ENCODE results near the gene GPR42. TPM values are rescaled to one million over a fixed set of nuclear protein-coding genes. Genes with fewer than 3 reads are reported as not detected.

GPR42 gene
- total RNA-seq, 1 experiment from 2014 or later, result not detected

- H3K27me3 ChIP-seq (replicated peaks; ENCODE audit: control insufficient read depth, insufficient read depth, low read length), result no peaks in the 10 kb centered on the region; the same call in 1 of the 2 replicates
- H3K4me3 ChIP-seq (ENCODE audit: low read depth, low read length), result no peak overlapping the region
- ChIA-PET CTCF (interaction anchor here (0.6 kb wide), 1 partner anchor 18 kb away, joined by 3 read pairs; no protein-coding TSS in a partner anchor), POLR2A (no interaction called here)
- no TSS peak for BruUV-seq (replicated peaks)
- intact Hi-C loops (cut with micrococcal nuclease; ENCODE audit: unreplicated experiment), result no loop called here
- Mint-ChIP-seq H3K36me3 (ENCODE audit: insufficient read depth, unreplicated experiment) (no peaks in the 10 kb centered on the region), H3K4me3 (ENCODE audit: unreplicated experiment) (no peak overlapping the region), H3K4me1 (ENCODE audit: low read depth, unreplicated experiment) (peaks cover 6% of the 10 kb centered on the region), H3K27me3 (ENCODE audit: insufficient read depth, unreplicated experiment) (peaks cover 7% of the 10 kb centered on the region), H3K9me3 (ENCODE audit: unreplicated experiment) (no peaks in the 10 kb centered on the region), H3K27ac (ENCODE audit: unreplicated experiment) (no peak overlapping the region)
- no peaks in the 10 kb centered on the region for H3K36me3 ChIP-seq (ENCODE audit: control insufficient read depth, insufficient read depth, low read length)
- DNase-seq, result peak in 1 of 2 experiments; percentile 38
- no peaks in the 10 kb centered on the region; the same call in 1 of the 2 replicates for H3K9me3 ChIP-seq
- TF ChIP-seq CTCF (IDR thresholded peaks at IDR 0.05; ENCODE audit: insufficient read depth in 1 of 2, low read depth in 1 of 2, low read length in 1 of 2, severe bottlenecking in 1 of 2, unreplicated experiment in 1 of 2), result peak; percentile 46 to 67
- H3K4me1 ChIP-seq, result no peaks in the 10 kb centered on the region
Measured at GRCh38 chr19:35327642-35328041, 43.2 kb upstream of the GPR42 start.

GRCh38 chr19:35328851-35329285 is 42.0 kb upstream of the GPR42 start, which contains the start of gene CD22:
Gene CD22, plus strand, starts transcription at chr19:35329187. Its CDS starts 2,854 bp downstream, at chr19:35332041.
- no peaks in the 10 kb centered on the region for H3K36me3 ChIP-seq (ENCODE audit: control insufficient read depth, insufficient read depth, low read length)
- intact Hi-C loops (cut with micrococcal nuclease; ENCODE audit: unreplicated experiment), result no loop called here
- Mint-ChIP-seq H3K27ac (ENCODE audit: unreplicated experiment) (no peak within 1 kb of the TSS), H3K4me3 (ENCODE audit: unreplicated experiment) (no peak within 1 kb of the TSS), H3K9me3 (ENCODE audit: unreplicated experiment) (no peaks in the 10 kb centered on the region), H3K27me3 (ENCODE audit: insufficient read depth, unreplicated experiment) (peaks cover 9% of the 10 kb centered on the region), H3K36me3 (ENCODE audit: insufficient read depth, unreplicated experiment) (no peaks in the 10 kb centered on the region), H3K4me1 (ENCODE audit: low read depth, unreplicated experiment) (peaks cover 6% of the 10 kb centered on the region)
- H3K4me1 ChIP-seq, result no peaks in the 10 kb centered on the region
- BruUV-seq (replicated peaks), result no TSS peak
- no peaks in the 10 kb centered on the region; the same call in 1 of the 2 replicates for H3K27me3 ChIP-seq (replicated peaks; ENCODE audit: control insufficient read depth, insufficient read depth, low read length)
- ChIA-PET CTCF (no interaction called here), POLR2A (no interaction called here)
- H3K9me3 ChIP-seq, result no peaks in the 10 kb centered on the region
- no peak within 1 kb of the TSS for H3K4me3 ChIP-seq (ENCODE audit: low read depth, low read length)
- TF ChIP-seq CTCF (IDR thresholded peaks at IDR 0.05; ENCODE audit: insufficient read depth in 1 of 2, low read depth in 1 of 2, low read length in 1 of 2, severe bottlenecking in 1 of 2, unreplicated experiment in 1 of 2), result no peak
- DNase-seq, result no peak

- Mint-ChIP-seq H3K27ac (ENCODE audit: unreplicated experiment) (no peak overlapping the region), H3K4me1 (ENCODE audit: low read depth, unreplicated experiment) (peaks cover 2% of the 10 kb centered on the region), H3K9me3 (ENCODE audit: unreplicated experiment) (no peaks in the 10 kb centered on the region), H3K27me3 (ENCODE audit: insufficient read depth, unreplicated experiment) (peaks cover 9% of the 10 kb centered on the region), H3K4me3 (ENCODE audit: unreplicated experiment) (no peak overlapping the region), H3K36me3 (ENCODE audit: insufficient read depth, unreplicated experiment) (no peaks in the 10 kb centered on the region)
- Histone ChIP-seq H3K36me3 (ENCODE audit: control insufficient read depth, insufficient read depth, low read length) (no peaks in the 10 kb centered on the region), H3K4me3 (ENCODE audit: low read depth, low read length) (no peak overlapping the region), H3K4me1 (no peaks in the 10 kb centered on the region), H3K9me3 (no peaks in the 10 kb centered on the region), H3K27me3 (replicated peaks; ENCODE audit: control insufficient read depth, insufficient read depth, low read length) (no peaks in the 10 kb centered on the region; the same call in 1 of the 2 replicates)
- no peak for TF ChIP-seq CTCF (IDR thresholded peaks at IDR 0.05; ENCODE audit: insufficient read depth in 1 of 2, low read depth in 1 of 2, low read length in 1 of 2, severe bottlenecking in 1 of 2, unreplicated experiment in 1 of 2)
- CTCF ChIA-PET, result no interaction called here
- no peak for DNase-seq
- POLR2A ChIA-PET, result no interaction called here
- intact Hi-C loops (cut with micrococcal nuclease; ENCODE audit: unreplicated experiment), result no loop called here
- no TSS peak for BruUV-seq (replicated peaks)
Measured at GRCh38 chr19:35329323-35329722, 41.5 kb upstream of the GPR42 start.

Data from Caco-2 (cell line).